Adrenal gland (tissue), 5 donors: ENCODE data around the gene DELE1.

Experiments
- POLR2A ChIP-seq, 2 donors: fragments of 450-650 bp; IDR thresholded peaks; one replicate each; pipeline ENCODE4 v1.6.1; 2017; ENCODE audit warnings: antibody characterized with exemption in 2 of 2, mild to moderate bottlenecking in 2 of 2, moderate library complexity in 1 of 2
- TF ChIP-seq, protein P1 (sequence below), 6 experiments: fragments of 450-650 bp in 4 of 6; fragments of 200-600 bp in 2 of 6; sonication (generic) in 1 of 6; IDR thresholded peaks; 1 replicate in 5 of 6; 2 replicates in 1 of 6; pipeline versions ENCODE4 v1.5.1 to v1.8.0; 2016 to 2021; ENCODE audit warnings: antibody characterized with exemption in 6 of 6, mild to moderate bottlenecking in 2 of 6, moderate library complexity in 1 of 6
- donor health status: DM: no; HTN: no; CAD: no.

DNA sequence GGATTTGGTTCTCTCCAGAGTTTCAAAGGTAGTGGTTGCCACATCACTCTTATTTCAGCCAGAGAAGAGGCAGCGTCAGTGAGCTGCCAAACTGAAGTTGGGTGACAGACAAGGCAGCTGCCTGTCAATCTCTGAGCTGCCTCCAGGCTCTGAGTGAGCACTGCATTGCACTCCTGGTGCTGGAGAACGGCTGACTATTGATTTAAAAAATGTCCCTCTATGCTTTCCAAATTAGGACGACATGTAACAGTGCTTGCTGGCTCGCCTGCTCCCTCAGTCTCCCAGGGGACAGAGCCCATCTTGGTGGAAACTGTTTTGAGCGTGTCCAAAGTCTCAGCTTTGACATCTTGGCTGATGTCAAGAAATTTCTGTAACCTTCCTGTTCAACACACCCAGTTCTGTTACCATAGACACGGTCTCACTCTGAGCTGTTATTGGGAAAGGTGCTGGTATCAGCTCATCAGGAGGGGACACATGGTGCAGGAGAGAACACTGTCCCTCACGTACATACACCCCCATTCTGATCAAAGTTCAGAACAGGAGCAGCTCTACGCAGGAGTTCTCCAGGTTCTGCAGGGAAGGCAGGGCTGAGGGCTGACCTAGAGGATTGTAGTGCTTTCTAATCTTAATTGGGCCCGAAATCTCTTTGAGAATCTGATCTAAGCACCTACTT lies 18.6 kb downstream of the DELE1 start:
- no peak for TF ChIP-seq POLR2A (IDR thresholded peaks at IDR 0.05)
- TF ChIP-seq, protein P1, sequence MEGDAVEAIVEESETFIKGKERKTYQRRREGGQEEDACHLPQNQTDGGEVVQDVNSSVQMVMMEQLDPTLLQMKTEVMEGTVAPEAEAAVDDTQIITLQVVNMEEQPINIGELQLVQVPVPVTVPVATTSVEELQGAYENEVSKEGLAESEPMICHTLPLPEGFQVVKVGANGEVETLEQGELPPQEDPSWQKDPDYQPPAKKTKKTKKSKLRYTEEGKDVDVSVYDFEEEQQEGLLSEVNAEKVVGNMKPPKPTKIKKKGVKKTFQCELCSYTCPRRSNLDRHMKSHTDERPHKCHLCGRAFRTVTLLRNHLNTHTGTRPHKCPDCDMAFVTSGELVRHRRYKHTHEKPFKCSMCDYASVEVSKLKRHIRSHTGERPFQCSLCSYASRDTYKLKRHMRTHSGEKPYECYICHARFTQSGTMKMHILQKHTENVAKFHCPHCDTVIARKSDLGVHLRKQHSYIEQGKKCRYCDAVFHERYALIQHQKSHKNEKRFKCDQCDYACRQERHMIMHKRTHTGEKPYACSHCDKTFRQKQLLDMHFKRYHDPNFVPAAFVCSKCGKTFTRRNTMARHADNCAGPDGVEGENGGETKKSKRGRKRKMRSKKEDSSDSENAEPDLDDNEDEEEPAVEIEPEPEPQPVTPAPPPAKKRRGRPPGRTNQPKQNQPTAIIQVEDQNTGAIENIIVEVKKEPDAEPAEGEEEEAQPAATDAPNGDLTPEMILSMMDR (IDR thresholded peaks at IDR 0.05) = no peak
